WTC11 (cell line): Measurements from ENCODE around the gene NDUFA3. TPM values are rescaled to one million over a fixed set of nuclear protein-coding genes. Genes with fewer than 3 reads are reported as not detected.

Experiments
- ATAC-seq: fragments of 200-7000 bp; cut with Tn5 transposase; 2 replicates; pipeline ENCODE4 v1.10.0; 2021; ENCODE audit warnings: mild to moderate bottlenecking, moderate library complexity
- CTCF ChIA-PET: fragments of 300-600 bp; sonication (Branson Sonifier 250); formaldehyde crosslinking; loops from one replicate; lab custom pipeline; 2021; ENCODE audit warnings: antibody characterized with exemption; lab: Charles Lee
- POLR2A ChIA-PET: fragments of 350-600 bp; sonication (Branson Sonifier 250); formaldehyde crosslinking; loops from one replicate; lab custom pipeline; 2021; ENCODE audit warnings: antibody characterized with exemption; lab: Charles Lee
- DNase-seq: peaks from one replicate; pipeline ENCODE4 v3.0.0; 2021; ENCODE audit warnings: low spot score
- H3K27ac Mint-ChIP-seq: 2 replicates; pipeline ENCODE4 v1.8.0; 2021; ENCODE audit warnings: mixed read lengths
- H3K27me3 Mint-ChIP-seq: 2 replicates; pipeline ENCODE4 v1.8.0; 2021; ENCODE audit warnings: low read depth, mild to moderate bottlenecking, moderate library complexity, mixed read lengths
- H3K36me3 Mint-ChIP-seq: 2 replicates; pipeline ENCODE4 v1.8.0; 2021; ENCODE audit warnings: mixed read lengths
- H3K4me1 Mint-ChIP-seq: 2 replicates; pipeline ENCODE4 v1.8.0; 2022; ENCODE audit warnings: mixed read lengths
- H3K4me3 Mint-ChIP-seq: 2 replicates; pipeline ENCODE4 v1.8.0; 2021; ENCODE audit warnings: mild to moderate bottlenecking, moderate library complexity, mixed read lengths
- H3K9me3 Mint-ChIP-seq: 2 replicates; pipeline ENCODE4 v1.8.0; 2021; ENCODE audit warnings: mixed read lengths
- CREB1 ChIP-seq: sonication (generic); formaldehyde crosslinking; IDR thresholded peaks from 2 replicates; pipeline ENCODE4 v1.8.0; 2023; ENCODE audit warnings: mild to moderate bottlenecking, missing genetic modification reagents
- ETV6 ChIP-seq: sonication (generic); formaldehyde crosslinking; IDR thresholded peaks from 2 replicates; pipeline ENCODE4 v1.8.1; 2022; ENCODE audit warnings: mild to moderate bottlenecking, missing genetic modification reagents
- IRF2 ChIP-seq: sonication (generic); formaldehyde crosslinking; IDR thresholded peaks from 2 replicates; pipeline ENCODE4 v1.8.0; 2022; ENCODE audit warnings: low read depth, missing genetic modification reagents, borderline replicate concordance
- JUN ChIP-seq: sonication (generic); formaldehyde crosslinking; IDR thresholded peaks from 2 replicates; pipeline ENCODE4 v1.8.0; 2023; ENCODE audit warnings: mild to moderate bottlenecking, missing genetic modification reagents
- NR1H2 ChIP-seq: sonication (generic); formaldehyde crosslinking; IDR thresholded peaks from 2 replicates; pipeline ENCODE4 v1.9.0; 2021; ENCODE audit warnings: mild to moderate bottlenecking, moderate library complexity, missing genetic modification reagents
- NR3C1 ChIP-seq: sonication (generic); formaldehyde crosslinking; conservative IDR thresholded peaks from 2 replicates; pipeline ENCODE4 v1.8.1; 2023; ENCODE audit warnings: low read depth, mild to moderate bottlenecking, missing genetic modification reagents
- RORB ChIP-seq: fragments of 250-450 bp; sonication (Bioruptor Pico); IDR thresholded peaks from 2 replicates; pipeline ENCODE4 v1.9.0; 2021; ENCODE audit warnings: mild to moderate bottlenecking
- SMAD4 ChIP-seq: sonication (generic); formaldehyde crosslinking; IDR thresholded peaks from 2 replicates; pipeline ENCODE4 v1.8.0; 2022; ENCODE audit warnings: mild to moderate bottlenecking, missing genetic modification reagents
- SOX15 ChIP-seq: fragments of 250-450 bp; sonication (Bioruptor Pico); IDR thresholded peaks from 2 replicates; pipeline ENCODE4 v1.9.0; 2021; ENCODE audit warnings: mild to moderate bottlenecking
- TEAD4 ChIP-seq: sonication (generic); formaldehyde crosslinking; IDR thresholded peaks from 2 replicates; pipeline ENCODE4 v1.8.0; 2022; ENCODE audit warnings: mild to moderate bottlenecking, missing genetic modification reagents
- ZNF232 ChIP-seq: sonication (generic); formaldehyde crosslinking; IDR thresholded peaks from 2 replicates; pipeline ENCODE4 v1.8.0; 2022; ENCODE audit warnings: mild to moderate bottlenecking, missing genetic modification reagents
- ZNF263 ChIP-seq: sonication (generic); formaldehyde crosslinking; IDR thresholded peaks from 2 replicates; pipeline ENCODE4 v1.8.1; 2022; ENCODE audit warnings: low read depth, mild to moderate bottlenecking, moderate library complexity, missing genetic modification reagents
- ZNF423 ChIP-seq: fragments of 250-450 bp; sonication (Bioruptor Pico); IDR thresholded peaks from 2 replicates; pipeline ENCODE4 v2.1.2; 2022; ENCODE audit warnings: mild to moderate bottlenecking, moderate library complexity
- total RNA-seq: library from RNA; stranded (reverse); gene quantifications from 3 replicates; pipeline ENCODE4 v1.2.3, GENCODE V29; 2021
- TF ChIP-seq, protein P1 (sequence below): sonication (generic); formaldehyde crosslinking; IDR thresholded peaks from 2 replicates; pipeline ENCODE4 v1.8.0; 2023; ENCODE audit warnings: missing genetic modification reagents
- TF ChIP-seq, protein P2 (sequence below): sonication (generic); formaldehyde crosslinking; IDR thresholded peaks from 2 replicates; pipeline ENCODE4 v1.8.0; 2023; ENCODE audit warnings: mild to moderate bottlenecking, missing genetic modification reagents
- TF ChIP-seq, protein P3 (sequence below): sonication (generic); formaldehyde crosslinking; IDR thresholded peaks from 2 replicates; pipeline ENCODE4 v1.8.1; 2023; ENCODE audit warnings: mild to moderate bottlenecking, missing genetic modification reagents, borderline replicate concordance
- TF ChIP-seq, protein P4 (sequence below): sonication (generic); formaldehyde crosslinking; IDR thresholded peaks from 2 replicates; pipeline ENCODE4 v1.8.1; 2023; ENCODE audit warnings: mild to moderate bottlenecking, moderate library complexity, missing genetic modification reagents
- TF ChIP-seq, protein P5 (sequence below): sonication (generic); formaldehyde crosslinking; IDR thresholded peaks from 2 replicates; pipeline ENCODE4 v1.8.1; 2022; ENCODE audit warnings: mild to moderate bottlenecking, moderate library complexity, missing genetic modification reagents
- TF ChIP-seq, protein P6 (sequence below): fragments of 250-450 bp; sonication (Bioruptor Pico); conservative IDR thresholded peaks from 2 replicates; pipeline ENCODE4 v1.9.0; 2021; ENCODE audit warnings: mild to moderate bottlenecking
- TF ChIP-seq, protein P7 (sequence below): sonication (generic); formaldehyde crosslinking; IDR thresholded peaks from 2 replicates; pipeline ENCODE4 v1.8.0; 2022; ENCODE audit warnings: mild to moderate bottlenecking, missing genetic modification reagents

The NDUFA3 gene
- total RNA-seq, 1 experiment from 2014 or later = 181 TPM

DNA sequence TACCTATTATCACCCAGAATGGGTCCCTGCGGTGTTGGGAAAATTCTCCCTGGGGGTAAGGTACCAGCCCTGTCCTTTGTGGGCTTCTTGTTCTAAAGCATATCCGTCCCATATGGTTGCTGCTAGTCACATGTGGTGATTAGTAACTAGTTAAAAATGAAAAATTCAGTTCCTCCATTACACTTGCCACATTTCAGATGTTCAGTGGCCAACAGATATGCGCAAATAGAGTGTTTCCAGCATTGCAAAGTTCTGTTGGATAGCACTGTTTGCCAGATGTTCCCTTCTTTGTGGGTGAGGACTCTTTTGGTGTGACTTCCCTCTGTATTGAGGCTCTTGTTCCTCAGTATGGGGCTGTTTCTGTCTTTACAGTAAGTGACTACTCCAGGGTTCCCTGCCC, 38.7 kb downstream of the NDUFA3 start:
- ATAC-seq (no peak), DNase-seq (no peak)
- Mint-ChIP-seq H3K4me3 (no peak overlapping the region), H3K36me3 (peaks cover 44% of the 10 kb centered on the region), H3K4me1 (peaks cover 20% of the 10 kb centered on the region), H3K27ac (no peak overlapping the region)
- CTCF ChIA-PET = no interaction called here
- TF ChIP-seq NR3C1 (CRISPR knock-in tag) (no peak), CREB1 (no peak), NR1H2 (CRISPR knock-in tag) (no peak), SMAD4 (CRISPR knock-in tag) (no peak), TEAD4 (CRISPR knock-in tag) (no peak), ZNF232 (CRISPR knock-in tag) (no peak), ZNF423 (no peak), JUN (CRISPR knock-in tag) (no peak), SOX15 (CRISPR knock-in tag) (no peak), IRF2 (CRISPR knock-in tag) (no peak), RORB (CRISPR knock-in tag) (no peak), ZNF263 (CRISPR knock-in tag) (no peak), ETV6 (CRISPR knock-in tag) (no peak)
- TF ChIP-seq, protein P1, sequence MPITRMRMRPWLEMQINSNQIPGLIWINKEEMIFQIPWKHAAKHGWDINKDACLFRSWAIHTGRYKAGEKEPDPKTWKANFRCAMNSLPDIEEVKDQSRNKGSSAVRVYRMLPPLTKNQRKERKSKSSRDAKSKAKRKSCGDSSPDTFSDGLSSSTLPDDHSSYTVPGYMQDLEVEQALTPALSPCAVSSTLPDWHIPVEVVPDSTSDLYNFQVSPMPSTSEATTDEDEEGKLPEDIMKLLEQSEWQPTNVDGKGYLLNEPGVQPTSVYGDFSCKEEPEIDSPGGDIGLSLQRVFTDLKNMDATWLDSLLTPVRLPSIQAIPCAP (CRISPR knock-in tag) = no peak
- TF ChIP-seq, protein P2, sequence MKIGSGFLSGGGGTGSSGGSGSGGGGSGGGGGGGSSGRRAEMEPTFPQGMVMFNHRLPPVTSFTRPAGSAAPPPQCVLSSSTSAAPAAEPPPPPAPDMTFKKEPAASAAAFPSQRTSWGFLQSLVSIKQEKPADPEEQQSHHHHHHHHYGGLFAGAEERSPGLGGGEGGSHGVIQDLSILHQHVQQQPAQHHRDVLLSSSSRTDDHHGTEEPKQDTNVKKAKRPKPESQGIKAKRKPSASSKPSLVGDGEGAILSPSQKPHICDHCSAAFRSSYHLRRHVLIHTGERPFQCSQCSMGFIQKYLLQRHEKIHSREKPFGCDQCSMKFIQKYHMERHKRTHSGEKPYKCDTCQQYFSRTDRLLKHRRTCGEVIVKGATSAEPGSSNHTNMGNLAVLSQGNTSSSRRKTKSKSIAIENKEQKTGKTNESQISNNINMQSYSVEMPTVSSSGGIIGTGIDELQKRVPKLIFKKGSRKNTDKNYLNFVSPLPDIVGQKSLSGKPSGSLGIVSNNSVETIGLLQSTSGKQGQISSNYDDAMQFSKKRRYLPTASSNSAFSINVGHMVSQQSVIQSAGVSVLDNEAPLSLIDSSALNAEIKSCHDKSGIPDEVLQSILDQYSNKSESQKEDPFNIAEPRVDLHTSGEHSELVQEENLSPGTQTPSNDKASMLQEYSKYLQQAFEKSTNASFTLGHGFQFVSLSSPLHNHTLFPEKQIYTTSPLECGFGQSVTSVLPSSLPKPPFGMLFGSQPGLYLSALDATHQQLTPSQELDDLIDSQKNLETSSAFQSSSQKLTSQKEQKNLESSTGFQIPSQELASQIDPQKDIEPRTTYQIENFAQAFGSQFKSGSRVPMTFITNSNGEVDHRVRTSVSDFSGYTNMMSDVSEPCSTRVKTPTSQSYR (CRISPR knock-in tag) = no peak
- TF ChIP-seq, protein P3, sequence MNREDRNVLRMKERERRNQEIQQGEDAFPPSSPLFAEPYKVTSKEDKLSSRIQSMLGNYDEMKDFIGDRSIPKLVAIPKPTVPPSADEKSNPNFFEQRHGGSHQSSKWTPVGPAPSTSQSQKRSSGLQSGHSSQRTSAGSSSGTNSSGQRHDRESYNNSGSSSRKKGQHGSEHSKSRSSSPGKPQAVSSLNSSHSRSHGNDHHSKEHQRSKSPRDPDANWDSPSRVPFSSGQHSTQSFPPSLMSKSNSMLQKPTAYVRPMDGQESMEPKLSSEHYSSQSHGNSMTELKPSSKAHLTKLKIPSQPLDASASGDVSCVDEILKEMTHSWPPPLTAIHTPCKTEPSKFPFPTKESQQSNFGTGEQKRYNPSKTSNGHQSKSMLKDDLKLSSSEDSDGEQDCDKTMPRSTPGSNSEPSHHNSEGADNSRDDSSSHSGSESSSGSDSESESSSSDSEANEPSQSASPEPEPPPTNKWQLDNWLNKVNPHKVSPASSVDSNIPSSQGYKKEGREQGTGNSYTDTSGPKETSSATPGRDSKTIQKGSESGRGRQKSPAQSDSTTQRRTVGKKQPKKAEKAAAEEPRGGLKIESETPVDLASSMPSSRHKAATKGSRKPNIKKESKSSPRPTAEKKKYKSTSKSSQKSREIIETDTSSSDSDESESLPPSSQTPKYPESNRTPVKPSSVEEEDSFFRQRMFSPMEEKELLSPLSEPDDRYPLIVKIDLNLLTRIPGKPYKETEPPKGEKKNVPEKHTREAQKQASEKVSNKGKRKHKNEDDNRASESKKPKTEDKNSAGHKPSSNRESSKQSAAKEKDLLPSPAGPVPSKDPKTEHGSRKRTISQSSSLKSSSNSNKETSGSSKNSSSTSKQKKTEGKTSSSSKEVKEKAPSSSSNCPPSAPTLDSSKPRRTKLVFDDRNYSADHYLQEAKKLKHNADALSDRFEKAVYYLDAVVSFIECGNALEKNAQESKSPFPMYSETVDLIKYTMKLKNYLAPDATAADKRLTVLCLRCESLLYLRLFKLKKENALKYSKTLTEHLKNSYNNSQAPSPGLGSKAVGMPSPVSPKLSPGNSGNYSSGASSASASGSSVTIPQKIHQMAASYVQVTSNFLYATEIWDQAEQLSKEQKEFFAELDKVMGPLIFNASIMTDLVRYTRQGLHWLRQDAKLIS = no peak
- TF ChIP-seq, protein P4, sequence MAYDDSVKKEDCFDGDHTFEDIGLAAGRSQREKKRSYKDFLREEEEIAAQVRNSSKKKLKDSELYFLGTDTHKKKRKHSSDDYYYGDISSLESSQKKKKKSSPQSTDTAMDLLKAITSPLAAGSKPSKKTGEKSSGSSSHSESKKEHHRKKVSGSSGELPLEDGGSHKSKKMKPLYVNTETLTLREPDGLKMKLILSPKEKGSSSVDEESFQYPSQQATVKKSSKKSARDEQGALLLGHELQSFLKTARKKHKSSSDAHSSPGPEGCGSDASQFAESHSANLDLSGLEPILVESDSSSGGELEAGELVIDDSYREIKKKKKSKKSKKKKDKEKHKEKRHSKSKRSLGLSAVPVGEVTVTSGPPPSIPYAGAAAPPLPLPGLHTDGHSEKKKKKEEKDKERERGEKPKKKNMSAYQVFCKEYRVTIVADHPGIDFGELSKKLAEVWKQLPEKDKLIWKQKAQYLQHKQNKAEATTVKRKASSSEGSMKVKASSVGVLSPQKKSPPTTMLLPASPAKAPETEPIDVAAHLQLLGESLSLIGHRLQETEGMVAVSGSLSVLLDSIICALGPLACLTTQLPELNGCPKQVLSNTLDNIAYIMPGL (CRISPR knock-in tag) = no peak
- TF ChIP-seq, protein P5, sequence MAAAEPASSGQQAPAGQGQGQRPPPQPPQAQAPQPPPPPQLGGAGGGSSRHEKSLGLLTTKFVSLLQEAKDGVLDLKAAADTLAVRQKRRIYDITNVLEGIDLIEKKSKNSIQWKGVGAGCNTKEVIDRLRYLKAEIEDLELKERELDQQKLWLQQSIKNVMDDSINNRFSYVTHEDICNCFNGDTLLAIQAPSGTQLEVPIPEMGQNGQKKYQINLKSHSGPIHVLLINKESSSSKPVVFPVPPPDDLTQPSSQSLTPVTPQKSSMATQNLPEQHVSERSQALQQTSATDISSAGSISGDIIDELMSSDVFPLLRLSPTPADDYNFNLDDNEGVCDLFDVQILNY (CRISPR knock-in tag) = no peak
- TF ChIP-seq, protein P6, sequence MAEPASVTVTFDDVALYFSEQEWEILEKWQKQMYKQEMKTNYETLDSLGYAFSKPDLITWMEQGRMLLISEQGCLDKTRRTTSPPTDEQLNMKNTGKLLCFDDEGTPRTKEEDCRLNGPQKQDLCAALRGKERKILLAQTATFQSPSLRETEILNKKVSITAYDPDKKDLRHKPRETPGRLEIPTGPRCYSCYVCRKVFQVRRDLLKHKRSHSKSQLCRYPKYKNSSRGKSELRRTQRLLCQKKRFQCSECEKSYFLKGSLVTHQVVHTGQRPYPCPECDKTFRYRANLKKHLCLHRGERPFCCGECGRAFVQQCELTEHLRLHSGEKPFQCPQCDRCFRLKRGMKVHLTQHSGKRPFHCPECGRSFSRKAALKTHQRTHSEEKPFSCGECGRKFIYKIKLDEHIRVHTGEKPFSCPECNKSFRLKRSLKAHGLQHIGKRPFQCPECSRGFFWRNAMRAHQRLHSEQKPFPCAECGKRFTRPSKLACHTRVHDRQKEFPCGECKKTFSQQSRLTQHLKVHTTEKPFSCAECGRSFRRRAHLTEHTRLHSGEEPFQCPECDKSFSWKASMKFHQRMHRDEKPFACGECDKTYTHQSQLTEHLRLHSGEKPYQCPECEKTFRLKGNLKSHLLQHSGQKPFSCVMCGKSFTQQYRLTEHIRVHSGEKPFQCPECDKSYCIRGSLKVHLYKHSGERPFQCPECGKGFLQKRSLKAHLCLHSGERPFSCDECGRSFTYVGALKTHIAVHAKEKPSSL (CRISPR knock-in tag) = no peak
- TF ChIP-seq, protein P7, sequence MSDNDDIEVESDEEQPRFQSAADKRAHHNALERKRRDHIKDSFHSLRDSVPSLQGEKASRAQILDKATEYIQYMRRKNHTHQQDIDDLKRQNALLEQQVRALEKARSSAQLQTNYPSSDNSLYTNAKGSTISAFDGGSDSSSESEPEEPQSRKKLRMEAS (CRISPR knock-in tag) = no peak
- TF ChIP-seq, all 79 proteins: peak for 0
- no peaks in the 10 kb centered on the region for H3K9me3 Mint-ChIP-seq
- POLR2A ChIA-PET = interaction anchor here (0.6 kb wide), 1 partner anchor 47 kb away, joined by 3 read pairs; no protein-coding TSS in a partner anchor
- no peaks in the 10 kb centered on the region; the same call in 1 of the 2 replicates for H3K27me3 Mint-ChIP-seq
